H1 (cell line): Measurements from ENCODE around the gene TSTD2. TPM values are rescaled to one million over a fixed set of nuclear protein-coding genes. Genes with fewer than 3 reads are reported as not detected.
A peak's percentile ranks its signal among the peaks of the same experiment; 100 is the strongest.
"Not testable (repeated sequence)": the region's sequence is repeated elsewhere in the genome, so short reads cannot be mapped to it uniquely, and the experiment has no call there.

Source experiments
- CTCF ChIA-PET: fragments of 300-600 bp; sonication (Branson Sonifier 250); formaldehyde crosslinking; loops from one replicate; lab custom pipeline; 2021; ENCODE audit not compliant: partially characterized antibody; lab: Charles Lee
- POLR2A ChIA-PET: fragments of 300-600 bp; sonication (Branson Sonifier 250); formaldehyde crosslinking; loops from one replicate; lab custom pipeline; 2021; ENCODE audit warnings: inconsistent platforms; ENCODE audit not compliant: partially characterized antibody; lab: Charles Lee
- DNase-seq, 2 experiments: peaks; one replicate each; pipeline versions ENCODE4 v3.0.0 to v3.0.0-alpha.2; 2010 to 2022; ENCODE audit warnings: low spot score in 2 of 2, low read depth in 1 of 2, mixed read lengths in 1 of 2
- FAIRE-seq: peaks from 2 replicates; lab custom pipeline; 2011; peaks lifted over from hg19 to GRCh38; lab: Jason Lieb, UNC
- H2AFZ ChIP-seq: 2 replicates; pipeline ENCODE4 v1.8.1; 2012; ENCODE audit warnings: low read length, inconsistent platforms
- H2AK5ac ChIP-seq: 2 replicates; pipeline ENCODE4 v1.6.1; 2013; ENCODE audit warnings: low read depth, low read length
- H2BK120ac ChIP-seq: replicated peaks from 2 replicates; pipeline ENCODE3; 2013; ENCODE audit warnings: low read depth, low read length, inconsistent platforms
- H2BK12ac ChIP-seq: 2 replicates; pipeline ENCODE4 v1.6.1; 2013; ENCODE audit warnings: low read depth, low read length
- H2BK15ac ChIP-seq: 2 replicates; pipeline ENCODE4 v1.6.1; 2013; ENCODE audit warnings: low read length
- H2BK20ac ChIP-seq: 2 replicates; pipeline ENCODE4 v1.6.1; 2013; ENCODE audit warnings: low read length
- H2BK5ac ChIP-seq: 2 replicates; pipeline ENCODE4 v1.6.1; 2013; ENCODE audit warnings: low read depth, low read length
- H3K14ac ChIP-seq: 2 replicates; pipeline ENCODE4 v1.6.1; 2013; ENCODE audit warnings: inconsistent platforms; ENCODE audit not compliant: insufficient read length
- H3K18ac ChIP-seq: 2 replicates; pipeline ENCODE4 v1.6.1; 2013; ENCODE audit warnings: low read length; ENCODE audit errors: extremely low read depth
- H3K23ac ChIP-seq: 2 replicates; pipeline ENCODE4 v1.6.1; 2013; ENCODE audit warnings: inconsistent platforms; ENCODE audit not compliant: insufficient read length
- H3K23me2 ChIP-seq: 2 replicates; pipeline ENCODE4 v1.6.1; 2013; ENCODE audit warnings: low read depth, low read length
- H3K27ac ChIP-seq: 2 replicates; pipeline ENCODE4 v1.6.1; 2011; ENCODE audit warnings: low read depth, low read length, inconsistent platforms
- H3K27me3 ChIP-seq, 4 experiments: replicated peaks in 1 of 4; 1 replicate in 1 of 4; 2 replicates in 3 of 4; pipeline versions ENCODE4 v1.6.1 to v1.8.1; 2011 to 2013; ENCODE audit warnings: low read length in 3 of 4, mild to moderate bottlenecking in 3 of 4, inconsistent platforms in 2 of 4, mixed read lengths in 2 of 4, moderate library complexity in 1 of 4; ENCODE audit not compliant: control insufficient read depth in 3 of 4, insufficient read depth in 3 of 4; ENCODE audit errors: extremely low read depth in 1 of 4
- H3K36me3 ChIP-seq, 4 experiments: 2 replicates each; pipeline versions ENCODE4 v1.6.1 to v1.8.1; 2011 to 2013; ENCODE audit warnings: mild to moderate bottlenecking in 4 of 4, low read length in 3 of 4, moderate library complexity in 2 of 4, control low read depth in 1 of 4, inconsistent platforms in 1 of 4; ENCODE audit not compliant: insufficient read depth in 4 of 4, control insufficient read depth in 2 of 4
- H3K4ac ChIP-seq: replicated peaks from 2 replicates; pipeline ENCODE3; 2013; ENCODE audit warnings: low read length, low read depth, mixed read lengths, inconsistent platforms; ENCODE audit not compliant: insufficient read length
- H3K4me1 ChIP-seq, 4 experiments: replicated peaks in 1 of 4; 1 replicate in 1 of 4; 2 replicates in 3 of 4; pipeline versions ENCODE4 v1.6.1 to v1.8.1; 2011 to 2013; ENCODE audit warnings: low read length in 3 of 4, inconsistent platforms in 2 of 4, mixed read lengths in 1 of 4; ENCODE audit not compliant: insufficient read depth in 4 of 4, control insufficient read depth in 3 of 4
- H3K4me2 ChIP-seq, 2 experiments: 2 replicates each; pipeline versions ENCODE4 v1.6.1 to v1.8.1; 2011 to 2013; ENCODE audit warnings: low read depth in 2 of 2, low read length in 2 of 2, control low read depth in 1 of 2, inconsistent platforms in 1 of 2, mild to moderate bottlenecking in 1 of 2; ENCODE audit not compliant: insufficient read depth in 1 of 2
- H3K4me3 ChIP-seq, 4 experiments: fragments of 200-600, 300-600 bp in 1 of 4; sonication (generic), shearing (Covaris generic), sonication (Bioruptor Twin) in 1 of 4; 2 replicates each; pipeline versions ENCODE4 v1.5.1 to v1.8.1; 2011 to 2016; ENCODE audit warnings: low read length in 4 of 4, low read depth in 3 of 4, control low read depth in 2 of 4, inconsistent platforms in 2 of 4, mild to moderate bottlenecking in 2 of 4, mixed read lengths in 1 of 4, moderate library complexity in 1 of 4; ENCODE audit not compliant: insufficient read depth in 2 of 4; ENCODE audit errors: extremely low read depth in 1 of 4
- H3K56ac ChIP-seq: replicated peaks from 2 replicates; pipeline ENCODE3; 2013; ENCODE audit warnings: low read depth, mild to moderate bottlenecking, mixed read lengths, low read length, inconsistent platforms; ENCODE audit not compliant: insufficient read length
- H3K79me1 ChIP-seq: 2 replicates; pipeline ENCODE4 v1.6.1; 2013; ENCODE audit warnings: low read depth, low read length, control low read depth
- H3K79me2 ChIP-seq, 2 experiments: 2 replicates each; pipeline versions ENCODE4 v1.6.1 to v1.8.1; 2012 to 2013; ENCODE audit warnings: low read length in 2 of 2, mild to moderate bottlenecking in 2 of 2, inconsistent platforms in 1 of 2; ENCODE audit not compliant: insufficient read depth in 2 of 2, control insufficient read depth in 1 of 2
- H3K9ac ChIP-seq, 4 experiments: replicated peaks in 1 of 4; 1 replicate in 1 of 4; 2 replicates in 3 of 4; pipeline versions ENCODE4 v1.6.1 to v1.8.1; 2011 to 2013; ENCODE audit warnings: low read depth in 3 of 4, low read length in 3 of 4, control low read depth in 2 of 4, mild to moderate bottlenecking in 2 of 4, moderate library complexity in 2 of 4, inconsistent platforms in 1 of 4; ENCODE audit errors: extremely low read depth in 1 of 4
- H3K9me3 ChIP-seq, 2 experiments: 2 replicates each; pipeline versions ENCODE4 v1.6.1 to v1.8.1; 2012 to 2013; ENCODE audit warnings: mild to moderate bottlenecking in 2 of 2, moderate library complexity in 2 of 2, control low read depth in 1 of 2, inconsistent platforms in 1 of 2, low read depth in 1 of 2, low read length in 1 of 2, mixed read lengths in 1 of 2; ENCODE audit not compliant: insufficient read depth in 2 of 2
- H4K20me1 ChIP-seq, 2 experiments: replicated peaks in 1 of 2; 2 replicates each; pipeline versions ENCODE3 to v1.8.1; 2011 to 2013; ENCODE audit warnings: inconsistent platforms in 2 of 2, low read length in 2 of 2, mild to moderate bottlenecking in 1 of 2; ENCODE audit not compliant: insufficient read depth in 2 of 2, control insufficient read depth in 1 of 2
- H4K5ac ChIP-seq: 2 replicates; pipeline ENCODE4 v1.6.1; 2013; ENCODE audit warnings: low read length, low read depth, mixed read lengths, inconsistent platforms; ENCODE audit not compliant: insufficient read length
- H4K8ac ChIP-seq: 2 replicates; pipeline ENCODE4 v1.8.0; 2013; ENCODE audit warnings: mild to moderate bottlenecking, moderate library complexity, low read length, inconsistent platforms; ENCODE audit not compliant: insufficient read depth; ENCODE audit errors: extremely low read depth
- H4K91ac ChIP-seq: replicated peaks from 2 replicates; pipeline ENCODE3; 2013; ENCODE audit warnings: low read length, mixed read lengths, inconsistent platforms; ENCODE audit not compliant: insufficient read length
- WGBS, 2 experiments: shearing (Covaris generic) in 1 of 2; methylation state at CpG; one replicate each; pipeline versions ENCODE4 v1.1.6 to v1.1.7; 2013 to 2015; ENCODE audit warnings: low lambda C conversion rate in 2 of 2, mixed read lengths in 2 of 2, inconsistent platforms in 1 of 2, low coverage in 1 of 2, missing lambda C conversion rate in 1 of 2; ENCODE audit not compliant: insufficient replicate concordance in 2 of 2, insufficient coverage in 1 of 2, insufficient read length in 1 of 2; ENCODE audit errors: extremely low coverage in 1 of 2, missing lambda C conversion rate in 1 of 2; 5-methylcytosine and 5-hydroxymethylcytosine counted together
- polyA plus RNA-seq, 7 experiments: library from polyadenylated mRNA; depleted of rRNA in 3 of 7; stranded (reverse) in 5 of 7; unstranded in 2 of 7; fragments of >200 nt in 5 of 7; fragments of 200-250 nt in 2 of 7; gene quantifications; 1 replicate in 5 of 7; 2 replicates in 1 of 7; 4 replicates in 1 of 7; pipeline versions ENCODE4 v1.2.1 to v1.2.3, GENCODE V29; 2011 to 2013; ENCODE audit warnings: missing spikeins in 2 of 7, mixed read lengths in 2 of 7
- total RNA-seq: library from RNA; stranded (reverse); fragmentation: NEBNext Ultra II Directional; extraction: Animal tissue kit (Norgen Biotek cat#: 25700); gene quantifications from 2 replicates; pipeline ENCODE4 v1.2.1, GENCODE V29; 2021

TSTD2 gene
- total and polyA plus RNA-seq, 2 of the 8 experiments (the other 6 are each of a cell fraction or from before 2014, with no cell fraction given): 16.1 to 17.5 TPM

DNA sequence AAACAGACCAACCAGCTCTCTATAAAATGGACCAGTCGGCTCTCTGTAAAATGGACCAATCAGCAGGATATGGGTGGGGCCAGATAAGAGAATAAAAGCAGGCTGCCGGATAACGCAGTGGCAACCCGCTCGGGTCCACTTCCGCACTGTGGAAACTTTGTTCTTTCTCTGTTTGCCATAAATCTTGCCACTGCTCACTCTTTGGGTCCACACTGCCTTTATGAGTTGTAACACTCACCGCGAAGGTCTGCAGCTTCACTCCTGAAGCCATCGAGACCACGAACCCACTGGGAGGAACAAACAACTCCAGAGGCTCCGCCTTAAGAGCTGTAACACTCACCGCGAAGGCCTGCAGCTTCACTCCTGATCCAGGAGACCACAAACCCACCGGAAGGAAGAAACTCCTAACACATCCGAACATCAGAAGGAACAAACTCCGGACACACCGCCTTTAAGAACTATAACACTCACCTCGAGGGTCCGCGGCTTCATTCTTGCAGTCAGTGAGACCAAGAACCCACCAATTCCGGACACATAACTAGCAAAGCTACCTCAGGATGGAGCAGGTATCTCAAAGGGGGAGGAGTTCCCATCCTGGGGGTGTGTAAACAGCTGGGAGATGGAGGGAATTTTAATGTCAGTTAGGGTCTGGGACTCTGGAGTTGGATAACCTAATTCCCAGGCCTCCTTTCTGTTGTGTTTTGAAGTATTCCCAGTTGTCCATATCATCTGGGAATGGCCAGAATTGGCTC lies 58.1 kb downstream of the TSTD2 start:
- H2BK20ac ChIP-seq, H3K27me3 ChIP-seq: not testable (repeated sequence)
- DNase-seq: peak in 1 of 2 experiments; percentile 33

More for the DNA sequence above, 58.1 kb downstream of the TSTD2 start:
- not testable (repeated sequence) for FAIRE-seq, H3K9ac ChIP-seq, H3K36me3 ChIP-seq, H3K9me3 ChIP-seq, H4K5ac ChIP-seq, H4K8ac ChIP-seq, H3K79me1 ChIP-seq, H2BK5ac ChIP-seq, H3K23me2 ChIP-seq, H3K27ac ChIP-seq, H3K4me1 ChIP-seq, H2BK120ac ChIP-seq, H3K4ac ChIP-seq, H3K79me2 ChIP-seq, H2AFZ ChIP-seq, H3K14ac ChIP-seq, H3K56ac ChIP-seq, H2AK5ac ChIP-seq, H4K20me1 ChIP-seq, H3K23ac ChIP-seq, H2BK12ac ChIP-seq, H4K91ac ChIP-seq, H2BK15ac ChIP-seq, H3K18ac ChIP-seq, H3K4me2 ChIP-seq, H3K4me3 ChIP-seq
- POLR2A ChIA-PET: interaction anchor here (0.7 to 1.1 kb wide), 2 partner anchors 24 to 73 kb away, joined by 3 read pairs; no protein-coding TSS in a partner anchor
- CTCF ChIA-PET: interaction anchor here (0.7 to 3.2 kb wide), 5 partner anchors 9 to 106 kb away, joined by 3 to 14 read pairs (median 4); no protein-coding TSS in a partner anchor
- WGBS, 2 experiments: 90% methylated on average over 21 of the region's 21 CpGs; no CpG with 5 or more reads in 1 of the 2 experiments
